Measurements from ENCODE around the gene ZBTB39.

DNA sequence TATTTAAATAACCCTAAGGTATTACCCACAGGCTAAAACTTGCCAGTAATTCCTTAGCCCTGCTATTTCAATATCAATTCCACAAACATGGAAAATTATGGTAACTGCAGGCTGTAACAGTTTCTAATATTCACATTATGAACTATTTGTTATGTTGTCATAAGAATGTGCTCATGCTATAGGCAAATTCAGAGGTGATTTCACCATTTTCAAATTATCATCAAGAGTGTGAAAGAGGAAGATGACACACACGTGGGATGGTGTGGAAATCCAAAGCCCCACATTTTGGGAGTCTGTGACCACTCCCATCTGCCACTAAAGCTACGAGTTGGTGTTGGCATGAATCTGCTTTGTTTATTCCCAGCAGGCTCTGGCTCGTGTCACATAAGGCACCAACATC, 49.5 kb upstream of the ZBTB39 start:
- no peak for TF ChIP-seq POLR2A (IDR thresholded peaks at IDR 0.05)
- TF ChIP-seq, protein P1, sequence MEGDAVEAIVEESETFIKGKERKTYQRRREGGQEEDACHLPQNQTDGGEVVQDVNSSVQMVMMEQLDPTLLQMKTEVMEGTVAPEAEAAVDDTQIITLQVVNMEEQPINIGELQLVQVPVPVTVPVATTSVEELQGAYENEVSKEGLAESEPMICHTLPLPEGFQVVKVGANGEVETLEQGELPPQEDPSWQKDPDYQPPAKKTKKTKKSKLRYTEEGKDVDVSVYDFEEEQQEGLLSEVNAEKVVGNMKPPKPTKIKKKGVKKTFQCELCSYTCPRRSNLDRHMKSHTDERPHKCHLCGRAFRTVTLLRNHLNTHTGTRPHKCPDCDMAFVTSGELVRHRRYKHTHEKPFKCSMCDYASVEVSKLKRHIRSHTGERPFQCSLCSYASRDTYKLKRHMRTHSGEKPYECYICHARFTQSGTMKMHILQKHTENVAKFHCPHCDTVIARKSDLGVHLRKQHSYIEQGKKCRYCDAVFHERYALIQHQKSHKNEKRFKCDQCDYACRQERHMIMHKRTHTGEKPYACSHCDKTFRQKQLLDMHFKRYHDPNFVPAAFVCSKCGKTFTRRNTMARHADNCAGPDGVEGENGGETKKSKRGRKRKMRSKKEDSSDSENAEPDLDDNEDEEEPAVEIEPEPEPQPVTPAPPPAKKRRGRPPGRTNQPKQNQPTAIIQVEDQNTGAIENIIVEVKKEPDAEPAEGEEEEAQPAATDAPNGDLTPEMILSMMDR (IDR thresholded peaks at IDR 0.05) = no peak

Data from suprapubic skin (tissue), 3 donors.